ENCODE data around the gene CEP290.
A peak's percentile ranks its signal among the peaks of the same experiment; 100 is the strongest.

GRCh38 chr12:88052686-88053085 is 89.2 kb downstream of the CEP290 start:
- TF ChIP-seq CTCF (conservative IDR thresholded peaks at IDR 0.05; ENCODE audit: low read depth, low read length) (peak; percentile 65), EZH2 (IDR thresholded peaks at IDR 0.05; ENCODE audit: borderline replicate concordance, low read depth, low read length, poor library complexity, severe bottlenecking) (no peak)

All from A673 (cell line).